Activated T-cell treated with anti-CD3 and anti-CD28 coated beads, Interleukin-2, amount 50 U/mL, for 72 hours (primary cell): ENCODE results near the gene DIAPH1. TPM values are rescaled to one million over a fixed set of nuclear protein-coding genes. Genes with fewer than 3 reads are reported as not detected.
A peak's percentile ranks its signal among the peaks of the same experiment; 100 is the strongest.
"Not testable (repeated sequence)": the region's sequence is repeated elsewhere in the genome, so short reads cannot be mapped to it uniquely, and the experiment has no call there.

Source experiments
- ATAC-seq, 2 donors: fragments of 150-1000 bp; cut with Tn5 transposase; replicated peaks in 1 of 2; 2 replicates each; pipeline ENCODE4 v1.10.0; 2021; ENCODE audit warnings: moderate library complexity in 2 of 2, mild to moderate bottlenecking in 1 of 2
- DNase-seq, 2 donors: peaks; one replicate each; pipeline ENCODE4 v3.0.0; 2021 to 2022; ENCODE audit warnings: mixed read lengths in 1 of 2
- H3K27ac Mint-ChIP-seq: one replicate; pipeline ENCODE4 v1.8.0; 2022; ENCODE audit warnings: mild to moderate bottlenecking, moderate library complexity, mixed read lengths
- H3K27me3 Mint-ChIP-seq: one replicate; pipeline ENCODE4 v1.8.0; 2022; ENCODE audit warnings: low read depth, mixed read lengths
- H3K36me3 Mint-ChIP-seq, 2 donors: one replicate each; pipeline ENCODE4 v1.8.0; 2022; ENCODE audit warnings: mixed read lengths in 2 of 2, mild to moderate bottlenecking in 1 of 2; ENCODE audit not compliant: insufficient read depth in 2 of 2
- H3K4me1 Mint-ChIP-seq: one replicate; pipeline ENCODE4 v1.8.0; 2022; ENCODE audit warnings: low read depth, mixed read lengths
- H3K4me3 Mint-ChIP-seq, 2 donors: one replicate each; pipeline ENCODE4 v1.8.0; 2022; ENCODE audit warnings: mild to moderate bottlenecking in 2 of 2, mixed read lengths in 2 of 2, moderate library complexity in 2 of 2
- H3K9me3 Mint-ChIP-seq, 2 donors: one replicate each; pipeline ENCODE4 v1.8.0; 2022; ENCODE audit warnings: mixed read lengths in 2 of 2
- total RNA-seq, 2 donors: library from RNA; stranded (reverse); gene quantifications; one replicate each; pipeline ENCODE4 v1.2.3, GENCODE V29; 2022

Gene DIAPH1
- total RNA-seq, 2 donors from 2014 or later = 162 to 165 TPM

GRCh38 chr5:141617128-141617527 lies 1.7 kb downstream of the DIAPH1 start:
- H3K36me3 Mint-ChIP-seq = peaks cover 9 to 14% of the 10 kb centered on the region in 2 donors
- peak overlapping the region; percentile 92 to 98 for H3K4me3 Mint-ChIP-seq
- peaks cover 63% of the 10 kb centered on the region for H3K4me1 Mint-ChIP-seq
- H3K27ac Mint-ChIP-seq = peak overlapping the region; percentile 94
- no peak for DNase-seq
- H3K27me3 Mint-ChIP-seq = no peaks in the 10 kb centered on the region
- no peak for ATAC-seq
- H3K9me3 Mint-ChIP-seq = no peaks in the 10 kb centered on the region

- H3K36me3 Mint-ChIP-seq = peaks cover 8 to 13% of the 10 kb centered on the region in 2 donors
- H3K4me1 Mint-ChIP-seq = peaks cover 66% of the 10 kb centered on the region
- DNase-seq (no peak), ATAC-seq (no peak)
- H3K9me3 Mint-ChIP-seq = no peaks in the 10 kb centered on the region
- H3K27ac Mint-ChIP-seq = peak overlapping the region; percentile 94
- peak overlapping the region; percentile 92 to 98 for H3K4me3 Mint-ChIP-seq
- H3K27me3 Mint-ChIP-seq = no peaks in the 10 kb centered on the region
Observed at GRCh38 chr5:141615991-141616720, 2.6 kb downstream of the DIAPH1 start.

GRCh38 chr5:141613344-141613743 lies 5.5 kb downstream of the DIAPH1 start:
- Mint-ChIP-seq H3K27me3 (no peaks in the 10 kb centered on the region), H3K4me1 (peaks cover 78% of the 10 kb centered on the region), H3K4me3 (peak overlapping the region; percentile 36 to 86), H3K27ac (peak overlapping the region; percentile 96), H3K36me3 (peaks cover 8 to 19% of the 10 kb centered on the region in 2 donors), H3K9me3 (no peaks in the 10 kb centered on the region)
- no peak for ATAC-seq
- no peak for DNase-seq

- peaks cover 2 to 13% of the 10 kb centered on the region in 2 donors for H3K36me3 Mint-ChIP-seq
- H3K4me3 Mint-ChIP-seq = peak overlapping the region; percentile 20 to 47
- peaks cover 85% of the 10 kb centered on the region for H3K4me1 Mint-ChIP-seq
Observed at GRCh38 chr5:141611289-141611688, 7.5 kb downstream of the DIAPH1 start.

GRCh38 chr5:141609921-141610320 lies 8.9 kb downstream of the DIAPH1 start:
- ATAC-seq, H3K36me3 Mint-ChIP-seq, DNase-seq, H3K27me3 Mint-ChIP-seq, H3K9me3 Mint-ChIP-seq: not testable (repeated sequence)
- Mint-ChIP-seq H3K27ac (peak overlapping the region; percentile 90), H3K4me3 (peak overlapping the region in 1 of 2 donors; percentile 63), H3K4me1 (peaks cover 89% of the 10 kb centered on the region)

More at GRCh38 chr5:141611289-141611688, 7.5 kb downstream of the DIAPH1 start:
- DNase-seq (no peak), ATAC-seq (no peak)
- H3K27me3 Mint-ChIP-seq = no peaks in the 10 kb centered on the region
- no peaks in the 10 kb centered on the region for H3K9me3 Mint-ChIP-seq
- peak overlapping the region; percentile 24 for H3K27ac Mint-ChIP-seq

- peaks cover 89% of the 10 kb centered on the region for H3K4me1 Mint-ChIP-seq
- peaks cover 2 to 9% of the 10 kb centered on the region in 2 donors for H3K36me3 Mint-ChIP-seq
- H3K9me3 Mint-ChIP-seq = no peaks in the 10 kb centered on the region
- ATAC-seq = no peak
- DNase-seq = no peak
- H3K27ac Mint-ChIP-seq = peak overlapping the region; percentile 90
- no peaks in the 10 kb centered on the region for H3K27me3 Mint-ChIP-seq
- peak overlapping the region in 1 of 2 donors; percentile 63 for H3K4me3 Mint-ChIP-seq
Observed at GRCh38 chr5:141609044-141609443, 9.8 kb downstream of the DIAPH1 start.

GRCh38 chr5:141608557-141608956 lies 10.2 kb downstream of the DIAPH1 start:
- H3K9me3 Mint-ChIP-seq = no peaks in the 10 kb centered on the region
- peak overlapping the region; percentile 90 for H3K27ac Mint-ChIP-seq
- DNase-seq (no peak), ATAC-seq (no peak)
- peaks cover 2 to 9% of the 10 kb centered on the region in 2 donors for H3K36me3 Mint-ChIP-seq
- peaks cover 90% of the 10 kb centered on the region for H3K4me1 Mint-ChIP-seq
- no peaks in the 10 kb centered on the region for H3K27me3 Mint-ChIP-seq
- H3K4me3 Mint-ChIP-seq = peak overlapping the region in 1 of 2 donors; percentile 63

- Mint-ChIP-seq H3K36me3 (peaks cover 2 to 9% of the 10 kb centered on the region in 2 donors), H3K4me3 (peak overlapping the region; percentile 0 to 86), H3K4me1 (peaks cover 89% of the 10 kb centered on the region), H3K27me3 (no peaks in the 10 kb centered on the region), H3K9me3 (no peaks in the 10 kb centered on the region), H3K27ac (peak overlapping the region; percentile 90)
- no peak for ATAC-seq
- no peak for DNase-seq
Observed at GRCh38 chr5:141608046-141608445, 10.8 kb downstream of the DIAPH1 start.

- H3K36me3 Mint-ChIP-seq = peaks cover 0 to 6% of the 10 kb centered on the region in 2 donors
- DNase-seq = peak; percentile 67 to 75
- peak overlapping the region; percentile 90 for H3K27ac Mint-ChIP-seq
- peak; percentile 93 to 98 for ATAC-seq
- no peaks in the 10 kb centered on the region for H3K27me3 Mint-ChIP-seq
- H3K4me3 Mint-ChIP-seq = peak overlapping the region; percentile 66 to 86
- no peaks in the 10 kb centered on the region for H3K9me3 Mint-ChIP-seq
- H3K4me1 Mint-ChIP-seq = peaks cover 91% of the 10 kb centered on the region
Observed at GRCh38 chr5:141605523-141606277, 13.1 kb downstream of the DIAPH1 start.

- H3K4me3 Mint-ChIP-seq = peak overlapping the region; percentile 76 to 86
- H3K27ac Mint-ChIP-seq = peak overlapping the region; percentile 97
- no peaks in the 10 kb centered on the region for H3K27me3 Mint-ChIP-seq
- H3K4me1 Mint-ChIP-seq = peaks cover 96% of the 10 kb centered on the region
- no peaks in the 10 kb centered on the region for H3K9me3 Mint-ChIP-seq
- H3K36me3 Mint-ChIP-seq = peaks cover 0 to 2% of the 10 kb centered on the region in 2 donors
- ATAC-seq = peak; percentile 14 to 47
- DNase-seq = peak in 1 of 2 donors; percentile 12
Observed at GRCh38 chr5:141603923-141604717, 14.7 kb downstream of the DIAPH1 start.

GRCh38 chr5:141602606-141603005 lies 16.2 kb downstream of the DIAPH1 start:
- H3K27me3 Mint-ChIP-seq = no peaks in the 10 kb centered on the region
- H3K36me3 Mint-ChIP-seq = peaks cover 0 to 2% of the 10 kb centered on the region in 2 donors
- DNase-seq (no peak), ATAC-seq (no peak)
- peak overlapping the region; percentile 37 to 78 for H3K4me3 Mint-ChIP-seq
- H3K27ac Mint-ChIP-seq = peak overlapping the region; percentile 87
- H3K4me1 Mint-ChIP-seq = peaks cover 94% of the 10 kb centered on the region
- H3K9me3 Mint-ChIP-seq = no peaks in the 10 kb centered on the region

GRCh38 chr5:141598391-141599345 lies 20.1 kb downstream of the DIAPH1 start:
- peak overlapping the region; percentile 92 for H3K27ac Mint-ChIP-seq
- H3K27me3 Mint-ChIP-seq = no peaks in the 10 kb centered on the region
- DNase-seq (no peak), ATAC-seq (peak; percentile 72 to 84)
- H3K36me3 Mint-ChIP-seq = peaks cover 0 to 3% of the 10 kb centered on the region in 2 donors
- H3K4me3 Mint-ChIP-seq = peak overlapping the region in 1 of 2 donors; percentile 49
- H3K9me3 Mint-ChIP-seq = no peaks in the 10 kb centered on the region
- peaks cover 73% of the 10 kb centered on the region for H3K4me1 Mint-ChIP-seq
